IPS DF 6.9 (cell line): ENCODE data around the gene NME7.

Experiments used
- DNase-seq: peaks from one replicate; pipeline ENCODE4 v3.0.0-alpha.2; 2013; ENCODE audit warnings: low read depth, low spot score
- H3K27ac ChIP-seq: one replicate; pipeline ENCODE4 v1.5.1; 2013; ENCODE audit warnings: low read length, control low read depth
- H3K27me3 ChIP-seq: 2 replicates; pipeline ENCODE4 v1.6.1; 2013; ENCODE audit warnings: mild to moderate bottlenecking, low read length; ENCODE audit not compliant: control insufficient read depth, insufficient read depth
- H3K36me3 ChIP-seq: 2 replicates; pipeline ENCODE4 v1.6.1; 2013; ENCODE audit warnings: low read length; ENCODE audit not compliant: control insufficient read depth, insufficient read depth
- H3K4me1 ChIP-seq: 2 replicates; pipeline ENCODE4 v1.6.1; 2013; ENCODE audit warnings: low read length; ENCODE audit not compliant: control insufficient read depth, insufficient read depth
- H3K4me3 ChIP-seq: 2 replicates; pipeline ENCODE4 v1.5.1; 2013; ENCODE audit warnings: mild to moderate bottlenecking, low read length
- H3K9me3 ChIP-seq: 2 replicates; pipeline ENCODE4 v1.6.1; 2013; ENCODE audit warnings: low read length, inconsistent platforms; ENCODE audit not compliant: control insufficient read depth, insufficient read depth
- WGBS: extraction: QIAGEN DNeasy Blood & Tissue Kit; methylation state at CpG from one replicate; pipeline ENCODE4 v1.1.7; 2013; ENCODE audit warnings: mixed read lengths, missing lambda C conversion rate; ENCODE audit not compliant: insufficient read length, insufficient coverage; 5-methylcytosine and 5-hydroxymethylcytosine counted together

Gene NME7

GRCh38 chr1:169109561-169110134 is 257.9 kb downstream of the NME7 start:
- no peak overlapping the region for H3K27ac ChIP-seq
- peaks cover 8% of the 10 kb centered on the region; the same call in 1 of the 2 replicates for H3K4me1 ChIP-seq
- no peaks in the 10 kb centered on the region for H3K27me3 ChIP-seq
- H3K9me3 ChIP-seq: no peaks in the 10 kb centered on the region
- H3K36me3 ChIP-seq: peaks cover 5% of the 10 kb centered on the region; the same call in 1 of the 2 replicates
- no CpG with 5 or more reads among the region's 8 CpGs for WGBS
- no peak overlapping the region for H3K4me3 ChIP-seq
- DNase-seq: no peak

- H3K4me1 ChIP-seq: peaks cover 9% of the 10 kb centered on the region; the same call in 1 of the 2 replicates
Observed at GRCh38 chr1:169108863-169109560, 258.6 kb downstream of the NME7 start.

DNA sequence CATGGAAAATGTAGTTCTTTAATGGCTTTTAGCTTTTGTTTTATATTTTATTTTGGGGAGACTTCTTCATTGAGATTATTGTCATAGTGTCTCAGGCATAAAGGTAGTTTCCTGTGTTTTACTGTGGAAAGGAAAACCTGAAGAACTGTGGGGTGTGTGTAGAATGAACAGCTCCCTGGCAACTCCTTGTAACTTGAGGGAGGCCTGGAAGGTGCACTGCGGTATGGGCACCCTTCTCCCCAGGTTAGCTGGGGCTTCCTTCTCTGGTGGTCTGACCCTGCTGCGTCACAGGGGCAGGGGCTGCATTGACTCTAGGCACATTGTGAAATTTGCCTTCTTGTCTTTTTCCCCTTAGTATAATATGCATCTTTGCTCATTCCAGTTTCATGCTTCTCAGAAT is 259.4 kb downstream of the NME7 start:
- Histone ChIP-seq H3K36me3 (peaks cover 5% of the 10 kb centered on the region; the same call in 1 of the 2 replicates), H3K4me3 (no peak overlapping the region), H3K4me1 (peaks cover 9% of the 10 kb centered on the region; the same call in 1 of the 2 replicates), H3K27ac (no peak overlapping the region), H3K9me3 (no peaks in the 10 kb centered on the region), H3K27me3 (no peaks in the 10 kb centered on the region)
- WGBS: no CpG with 5 or more reads among the region's 2 CpGs
- no peak for DNase-seq

More at GRCh38 chr1:169108863-169109560, 258.6 kb downstream of the NME7 start:
- no peak for DNase-seq
- no CpG with 5 or more reads among the region's 10 CpGs for WGBS
- Histone ChIP-seq H3K27me3 (no peaks in the 10 kb centered on the region), H3K27ac (no peak overlapping the region), H3K9me3 (no peaks in the 10 kb centered on the region), H3K36me3 (peaks cover 5% of the 10 kb centered on the region; the same call in 1 of the 2 replicates), H3K4me3 (no peak overlapping the region)

DNA sequence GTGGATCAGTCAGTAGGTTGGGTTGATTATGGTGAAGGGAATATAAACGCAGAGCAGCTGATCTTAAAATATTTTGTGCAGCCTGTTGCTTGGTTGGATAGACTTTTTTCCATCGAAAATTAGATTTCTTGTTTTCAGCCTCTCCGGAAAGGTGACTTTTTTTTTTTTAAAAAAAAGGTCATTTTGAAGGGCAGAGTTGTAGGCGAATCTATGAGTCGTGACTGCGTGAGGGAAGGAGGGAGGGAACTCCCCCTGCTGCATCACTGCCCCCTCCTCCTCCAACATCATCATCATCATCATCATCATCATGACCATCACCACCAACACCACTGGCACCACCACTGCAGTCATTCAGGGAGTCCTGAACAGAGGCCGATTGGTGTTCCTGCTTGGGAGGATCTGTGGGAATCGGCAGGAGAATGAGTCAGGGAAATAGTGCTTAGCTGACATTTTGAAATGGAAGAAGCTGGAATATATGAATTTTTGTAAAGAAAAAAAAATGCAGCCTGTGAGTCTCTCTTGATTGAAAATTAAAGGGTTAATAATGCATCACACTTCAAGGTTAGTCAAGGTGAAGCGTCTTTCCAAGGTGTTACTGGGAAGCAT is 259.9 kb downstream of the NME7 start:
- H3K27ac ChIP-seq: no peak overlapping the region
- no peak for DNase-seq

DNA sequence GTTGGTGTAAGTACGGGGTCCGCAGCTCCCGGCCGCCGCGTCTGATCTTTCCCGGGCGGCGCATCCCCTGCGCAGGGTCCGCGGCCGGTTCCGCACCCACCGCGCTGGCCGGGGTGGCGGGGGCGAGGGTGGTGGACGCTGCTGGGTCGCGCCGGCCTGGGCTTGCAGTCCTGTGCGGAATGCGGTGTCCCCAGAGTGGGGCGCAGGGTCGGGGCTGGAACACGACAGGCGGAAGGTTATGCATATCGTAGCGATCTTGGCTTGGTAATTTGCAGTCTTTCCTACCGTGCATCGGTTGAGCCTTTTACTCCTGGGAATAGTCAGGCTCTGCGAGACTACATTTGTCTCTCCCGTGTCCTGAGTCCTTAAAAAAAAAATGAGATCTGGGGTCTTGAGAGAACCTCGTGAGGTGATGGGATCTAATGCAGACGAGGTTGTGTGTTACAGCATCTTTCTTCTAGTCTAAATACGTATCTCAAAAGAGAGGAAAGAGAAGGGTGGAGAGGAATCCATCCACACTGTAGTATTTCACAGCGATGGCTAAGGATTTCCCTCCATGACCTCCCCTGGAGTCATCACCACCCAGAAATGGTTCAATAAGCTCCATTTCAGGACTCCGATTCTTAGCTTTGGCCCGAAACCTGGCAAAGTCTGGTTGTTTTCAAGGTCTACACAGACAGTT is 260.5 kb downstream of the NME7 start:
- H3K36me3 ChIP-seq: peaks cover under 1% of the 10 kb centered on the region; the same call in 1 of the 2 replicates
- H3K27ac ChIP-seq: no peak overlapping the region
- WGBS: no CpG with 5 or more reads among the region's 41 CpGs
- no peaks in the 10 kb centered on the region for H3K27me3 ChIP-seq
- H3K4me1 ChIP-seq: peaks cover 10% of the 10 kb centered on the region; the same call in 1 of the 2 replicates
- DNase-seq: no peak
- H3K4me3 ChIP-seq: peak overlapping the region; percentile 81
- H3K9me3 ChIP-seq: no peaks in the 10 kb centered on the region

More for the DNA sequence above, 259.9 kb downstream of the NME7 start:
- no peaks in the 10 kb centered on the region for H3K27me3 ChIP-seq
- H3K9me3 ChIP-seq: no peaks in the 10 kb centered on the region
- WGBS: no CpG with 5 or more reads among the region's 9 CpGs
- peaks cover 5% of the 10 kb centered on the region; the same call in 1 of the 2 replicates for H3K36me3 ChIP-seq
- H3K4me3 ChIP-seq: peak overlapping the region; percentile 81; the same call in 1 of the 2 replicates
- peaks cover 9% of the 10 kb centered on the region; the same call in 1 of the 2 replicates for H3K4me1 ChIP-seq

- DNase-seq: peak; percentile 57
- Histone ChIP-seq H3K4me3 (peak within 1 kb of the TSS; percentile 81), H3K27me3 (no peaks in the 10 kb centered on the region), H3K27ac (no peak within 1 kb of the TSS), H3K9me3 (no peaks in the 10 kb centered on the region), H3K4me1 (peaks cover 10% of the 10 kb centered on the region; the same call in 1 of the 2 replicates), H3K36me3 (no peaks in the 10 kb centered on the region)
- no CpG with 5 or more reads among the region's 100 CpGs for WGBS
Observed at GRCh38 chr1:169106095-169106920, 261.3 kb downstream of the NME7 start, which contains the start of gene ATP1B1. Gene ATP1B1 (plus strand): TSS chr1:169106690. CDS start chr1:169106830, 140 bp downstream.

DNA sequence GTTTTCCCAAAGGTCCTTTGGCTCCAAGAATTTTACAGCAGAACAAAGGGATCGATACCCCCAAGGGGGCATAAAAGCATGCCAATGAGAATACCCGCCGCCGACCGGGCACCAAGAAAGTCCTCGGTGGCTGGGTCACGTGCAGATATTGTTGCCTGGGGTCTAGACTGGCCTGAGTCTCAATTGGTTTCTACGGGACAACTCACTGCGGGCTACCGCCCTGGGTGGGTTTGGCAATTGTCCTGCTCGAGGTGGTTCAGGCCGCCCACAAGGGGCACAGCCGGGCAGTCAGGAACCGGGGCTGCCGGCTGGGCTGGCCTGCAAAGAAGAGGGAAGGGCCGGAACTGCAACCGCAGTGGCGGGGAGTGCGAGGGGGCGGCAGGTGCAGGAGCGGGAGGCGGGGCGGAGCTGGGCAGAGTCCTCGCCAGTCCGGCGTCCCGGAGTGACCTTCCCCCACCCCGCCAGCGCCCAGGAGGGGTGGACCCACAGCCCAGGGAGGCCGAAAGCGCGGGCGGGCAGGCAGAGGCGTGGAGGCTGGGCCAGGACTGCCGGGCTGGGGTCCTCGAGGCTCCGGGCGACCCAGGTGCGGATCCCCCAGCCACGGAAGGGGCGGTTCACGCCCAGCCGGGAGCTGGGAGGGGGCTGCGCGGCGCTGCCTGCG is 262.0 kb downstream of the NME7 start:
- Histone ChIP-seq H3K9me3 (no peaks in the 10 kb centered on the region), H3K27me3 (no peaks in the 10 kb centered on the region), H3K4me1 (peaks cover 10% of the 10 kb centered on the region; the same call in 1 of the 2 replicates), H3K36me3 (no peaks in the 10 kb centered on the region), H3K27ac (no peak overlapping the region), H3K4me3 (peak overlapping the region; percentile 54; the same call in 1 of the 2 replicates)
- DNase-seq: no peak
- no CpG with 5 or more reads among the region's 47 CpGs for WGBS

DNA sequence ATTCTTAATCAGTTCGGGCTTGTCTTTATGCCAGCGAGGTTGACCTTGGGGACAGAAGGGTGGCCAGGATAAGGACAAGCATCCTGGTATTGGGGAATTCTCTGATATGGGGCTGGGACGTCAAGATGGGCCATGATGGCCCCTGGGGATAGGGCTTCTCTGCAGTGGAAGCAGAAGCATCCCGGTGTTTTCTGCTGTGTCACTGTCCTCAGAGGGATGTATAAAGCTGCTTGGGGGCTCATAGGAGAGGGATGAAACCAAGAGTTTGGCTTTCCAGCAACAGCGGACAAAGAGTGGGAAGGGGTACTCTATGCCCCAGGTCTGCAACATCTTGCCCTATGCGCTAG is 262.5 kb downstream of the NME7 start:
- Histone ChIP-seq H3K36me3 (no peaks in the 10 kb centered on the region), H3K9me3 (no peaks in the 10 kb centered on the region), H3K4me1 (peaks cover 10% of the 10 kb centered on the region; the same call in 1 of the 2 replicates), H3K4me3 (no peak overlapping the region; the same call in 1 of the 2 replicates), H3K27ac (no peak overlapping the region), H3K27me3 (no peaks in the 10 kb centered on the region)
- no peak for DNase-seq
- WGBS: no CpG with 5 or more reads among the region's 6 CpGs

DNA sequence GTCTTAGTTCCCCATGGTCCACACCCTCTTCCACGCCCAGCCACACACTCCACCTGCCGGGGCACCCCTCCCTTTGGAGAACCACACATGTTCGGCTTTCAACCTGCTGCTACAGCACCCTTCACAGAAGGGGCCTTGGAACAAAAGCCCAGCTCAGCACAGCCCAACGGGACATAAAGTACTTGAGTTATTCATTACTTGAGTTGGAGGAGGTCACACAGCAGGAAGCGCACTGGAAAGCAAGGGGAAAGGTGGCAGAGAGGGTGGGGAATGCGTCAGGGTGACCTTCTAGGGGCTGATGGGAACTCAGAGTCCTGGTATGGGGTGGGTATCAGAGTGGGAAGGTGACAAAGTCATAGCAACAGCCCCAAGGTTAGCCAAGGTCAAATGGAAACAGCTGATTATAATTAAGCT is 264.1 kb downstream of the NME7 start:
- no peaks in the 10 kb centered on the region for H3K9me3 ChIP-seq
- H3K27ac ChIP-seq: no peak overlapping the region
- no CpG with 5 or more reads among the region's 6 CpGs for WGBS
- DNase-seq: no peak
- H3K27me3 ChIP-seq: no peaks in the 10 kb centered on the region
- no peak overlapping the region for H3K4me3 ChIP-seq
- H3K36me3 ChIP-seq: no peaks in the 10 kb centered on the region
- peaks cover 7% of the 10 kb centered on the region; the same call in 1 of the 2 replicates for H3K4me1 ChIP-seq
